ENCODE data around the gene POGZ.
"Not testable (repeated sequence)": the region's sequence is repeated elsewhere in the genome, so short reads cannot be mapped to it uniquely, and the experiment has no call there.

Gene POGZ

DNA sequence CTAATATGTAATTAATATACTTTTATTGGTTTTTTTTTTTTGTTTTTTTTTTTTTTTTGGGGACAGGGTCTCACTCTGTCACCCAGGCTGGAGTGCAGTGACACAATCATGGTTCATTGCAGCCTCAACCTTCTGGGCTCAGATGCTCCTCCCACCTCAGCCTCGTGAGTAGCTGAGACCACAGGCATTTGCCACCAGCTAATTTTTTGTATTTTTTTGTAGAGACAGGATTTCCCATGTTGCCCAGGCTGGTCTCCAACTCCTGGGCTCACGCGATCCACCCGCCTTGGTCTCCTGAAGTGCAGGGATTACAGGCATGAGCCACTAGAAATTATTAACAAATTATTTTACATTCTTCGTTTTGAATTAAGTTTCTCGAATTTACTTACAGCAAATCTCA is 16.8 kb upstream of the POGZ start:
- DNase-seq (ENCODE audit: low read depth in 4 of 4, low spot score in 1 of 4) = no peak

DNA sequence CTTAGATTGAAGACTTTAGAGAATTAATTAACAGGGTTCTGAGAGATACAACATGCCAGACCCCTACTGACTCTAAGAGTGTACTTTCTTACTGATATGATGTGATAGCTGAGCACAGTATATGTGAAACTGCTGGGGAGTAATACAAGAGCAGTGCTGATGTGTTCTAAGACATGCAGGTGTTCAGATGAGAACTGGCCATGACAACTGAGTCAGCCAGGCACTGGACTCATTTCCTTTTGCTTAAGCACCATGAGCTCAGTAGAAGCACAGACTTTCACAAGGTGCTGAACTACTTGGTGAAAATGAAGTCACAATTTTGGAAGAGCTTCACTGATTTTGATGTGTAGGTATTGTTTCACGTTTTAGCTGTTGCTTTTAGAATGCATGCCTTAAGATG is 15.9 kb upstream of the POGZ start:
- DNase-seq (ENCODE audit: low read depth in 4 of 4, low spot score in 1 of 4) = no peak

DNA sequence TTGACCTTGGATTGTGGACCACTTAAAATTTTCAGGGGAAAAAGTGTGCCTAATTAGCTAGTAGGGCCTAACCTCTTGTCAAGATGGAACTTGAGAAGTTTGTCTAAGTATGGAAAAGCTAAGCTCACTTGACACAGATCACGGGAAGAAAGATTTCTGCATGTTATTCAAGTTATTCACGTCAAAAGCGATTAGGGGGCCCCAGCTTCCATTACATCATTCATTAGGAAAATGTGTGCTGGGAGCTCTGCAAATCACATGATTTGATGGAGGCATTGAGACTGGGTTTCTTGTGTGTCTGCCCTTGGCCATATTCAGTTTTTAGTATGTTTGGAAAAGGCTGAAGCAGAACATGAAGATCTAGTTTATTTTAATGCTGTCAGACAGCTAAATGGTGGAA is 15.5 kb upstream of the POGZ start:
- no peak for DNase-seq (ENCODE audit: low read depth in 4 of 4, low spot score in 1 of 4)

DNA sequence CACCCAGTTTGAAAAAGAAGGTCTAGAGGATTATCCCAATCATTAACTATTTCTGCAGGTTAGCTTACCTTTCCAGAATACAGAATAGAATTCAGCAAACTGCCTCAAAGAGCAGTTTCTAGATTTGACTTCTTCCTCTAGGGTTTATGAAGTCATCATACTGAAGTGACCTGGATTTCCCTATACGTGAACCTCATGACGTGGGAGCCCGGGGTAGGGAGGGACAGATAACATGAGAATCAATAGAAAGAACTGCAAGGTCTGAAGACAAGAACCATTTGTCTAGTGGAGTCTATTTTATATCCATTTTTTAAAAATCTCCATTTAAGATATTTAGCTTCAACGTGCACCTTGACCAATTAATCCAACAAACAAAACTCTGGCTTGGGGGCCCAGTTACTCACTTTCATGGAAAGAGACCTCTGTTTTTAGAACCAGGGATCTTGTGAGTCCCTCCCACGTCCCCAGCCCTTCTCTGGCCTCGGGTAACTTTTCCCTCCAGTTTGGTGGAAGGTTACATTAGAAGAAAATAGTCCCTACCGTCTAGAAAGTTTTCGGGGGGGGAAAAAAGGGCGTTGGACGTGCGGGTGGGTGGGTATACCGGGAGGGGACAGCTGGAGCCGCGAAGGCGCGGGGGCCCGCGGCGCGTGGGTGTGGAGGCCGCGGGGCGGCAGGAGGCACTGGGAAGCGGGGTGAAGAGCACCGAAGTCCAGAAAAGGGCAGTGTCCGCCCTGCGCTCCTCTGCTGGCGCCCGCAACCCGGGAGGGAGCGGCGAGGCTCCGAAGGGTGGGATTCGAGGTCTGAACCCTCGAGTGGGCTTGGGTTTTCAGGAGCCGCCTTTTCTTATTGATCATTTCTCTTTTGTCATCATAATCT is 13.8 kb upstream of the POGZ start:
- no peak for DNase-seq (ENCODE audit: low read depth in 4 of 4, low spot score in 1 of 4)

DNA sequence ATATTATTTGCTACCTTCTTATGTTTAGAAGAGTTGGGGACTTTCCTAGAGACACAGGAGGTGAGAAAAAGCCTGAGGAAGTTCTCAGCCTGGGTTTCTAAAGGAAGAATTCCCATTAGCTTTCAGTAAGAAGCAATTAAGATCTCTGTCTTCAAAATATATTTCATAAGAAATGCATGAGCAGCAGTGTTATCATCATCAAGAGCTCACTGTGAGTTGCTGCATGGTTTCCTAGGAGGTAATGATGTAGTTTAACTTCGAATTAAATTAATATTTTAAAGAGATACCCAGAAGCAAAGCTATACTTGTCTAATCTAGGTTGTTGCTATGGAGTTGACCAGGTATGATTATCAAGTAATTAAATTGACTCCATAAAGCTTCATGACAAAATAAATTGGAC is 5.7 kb upstream of the POGZ start:
- no peak for DNase-seq (ENCODE audit: low read depth in 4 of 4, low spot score in 1 of 4)

DNA sequence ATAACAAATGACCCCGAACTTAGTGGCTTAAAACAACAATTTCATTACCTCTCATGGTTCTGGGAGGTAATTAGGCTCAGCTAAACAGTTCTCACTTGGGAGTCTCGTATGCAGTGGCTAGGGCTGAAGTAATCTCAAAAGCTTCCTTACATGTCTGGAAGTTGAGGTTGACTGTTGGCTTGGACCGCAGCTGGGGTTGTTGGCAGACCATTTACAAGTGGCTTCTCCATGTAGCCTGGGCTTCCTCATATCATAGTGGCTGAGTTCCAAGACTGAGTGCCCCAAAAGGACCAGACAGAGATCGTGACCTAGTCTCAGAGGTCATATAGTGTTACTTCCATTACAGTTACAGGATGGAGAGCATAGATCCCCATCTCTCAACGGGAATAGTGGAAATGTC is 2.4 kb upstream of the POGZ start:
- DNase-seq (ENCODE audit: low read depth in 4 of 4, low spot score in 1 of 4) = no peak

DNA sequence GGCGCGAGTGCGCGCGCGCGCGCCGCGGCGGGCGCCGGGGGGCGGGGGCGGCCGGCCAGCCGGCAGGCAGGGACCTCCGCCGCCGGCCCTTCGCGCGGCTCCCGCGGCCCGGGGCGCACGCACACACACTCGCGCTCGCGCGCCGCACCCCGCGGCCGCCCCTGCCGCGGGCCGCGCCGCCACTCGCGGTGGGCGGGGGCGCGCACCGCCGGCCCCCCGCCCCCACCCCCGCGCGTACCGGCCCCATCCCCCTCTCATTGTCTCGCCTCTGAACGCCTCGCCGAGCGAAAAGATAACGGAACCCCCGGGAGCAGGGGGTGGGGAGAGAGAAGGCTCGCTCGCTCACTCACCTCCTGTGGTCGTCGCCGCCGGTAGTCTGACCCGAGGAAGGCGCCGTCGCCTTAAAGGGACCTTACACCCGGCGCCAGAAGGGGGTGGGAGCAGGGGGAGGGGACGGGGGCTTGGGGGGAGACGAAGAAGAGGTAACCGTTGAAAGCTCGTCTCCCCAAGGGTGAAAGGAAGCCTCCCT is 428 bp downstream of the POGZ start:
- DNase-seq (ENCODE audit: low read depth in 4 of 4, low spot score in 1 of 4) = peak in 1 of 4 experiments; percentile 33

DNA sequence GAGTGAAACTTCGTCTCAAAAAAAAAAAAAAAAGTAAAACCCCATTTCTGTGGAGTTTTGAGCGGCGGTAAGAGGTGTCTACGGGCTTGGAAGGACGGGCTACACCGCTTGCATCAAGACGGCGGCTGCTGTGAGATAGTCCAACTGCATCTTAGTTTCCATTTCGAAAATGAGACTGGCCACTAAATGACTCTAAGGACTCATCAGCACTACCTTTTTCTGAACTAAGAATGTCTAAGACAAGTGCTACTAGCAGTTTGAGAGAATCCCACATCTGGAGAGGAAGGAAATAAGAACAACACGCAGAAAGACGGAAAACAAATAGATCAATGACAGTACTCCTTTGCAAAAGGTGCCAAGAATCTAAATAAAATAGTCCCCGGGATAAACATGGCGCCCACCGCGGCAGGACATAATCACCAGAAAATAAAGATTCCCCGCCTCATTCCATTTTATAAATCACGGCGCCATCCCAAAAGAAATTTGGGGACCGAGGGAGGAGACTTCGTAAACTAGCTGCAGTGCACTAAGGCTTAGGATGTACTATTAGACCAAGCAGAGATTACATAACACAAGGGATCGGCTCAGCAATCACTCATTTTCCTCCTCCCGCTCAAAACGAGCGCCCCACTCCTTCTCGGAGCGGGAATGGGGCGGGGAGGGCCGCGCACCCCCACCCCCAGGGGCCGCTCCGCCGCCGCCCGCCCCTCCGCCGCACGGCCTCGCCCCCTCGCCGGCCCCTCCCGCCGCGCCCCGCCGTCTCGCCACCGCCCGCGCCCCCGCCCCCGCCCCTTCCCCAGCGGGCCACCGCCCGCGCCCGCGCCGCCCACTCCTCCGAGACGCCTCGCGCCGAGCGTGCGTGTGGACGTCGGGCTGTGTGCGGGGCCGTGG is 1.1 kb downstream of the POGZ start:
- DNase-seq (ENCODE audit: low read depth in 4 of 4, low spot score in 1 of 4) = no peak

DNA sequence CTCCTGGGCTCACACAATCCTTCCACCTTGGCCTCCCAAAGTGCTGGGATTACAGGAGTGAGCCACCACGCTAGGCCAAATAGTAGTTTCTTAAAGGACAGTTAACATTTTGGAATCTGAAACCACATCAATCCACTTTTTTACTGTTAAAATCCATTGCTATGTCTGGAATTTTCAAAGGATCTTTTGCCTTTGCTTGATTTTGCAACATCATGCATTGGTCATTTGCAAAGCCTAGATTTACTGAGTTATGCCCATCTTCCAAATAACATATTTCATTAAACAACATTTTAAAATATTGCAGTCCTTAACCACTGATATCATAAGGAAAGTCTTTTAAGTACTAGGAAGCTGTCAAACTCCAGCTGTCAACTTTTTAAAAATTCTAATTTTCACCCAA is 3.3 kb downstream of the POGZ start:
- no peak for DNase-seq (ENCODE audit: low read depth in 4 of 4, low spot score in 1 of 4)

DNA sequence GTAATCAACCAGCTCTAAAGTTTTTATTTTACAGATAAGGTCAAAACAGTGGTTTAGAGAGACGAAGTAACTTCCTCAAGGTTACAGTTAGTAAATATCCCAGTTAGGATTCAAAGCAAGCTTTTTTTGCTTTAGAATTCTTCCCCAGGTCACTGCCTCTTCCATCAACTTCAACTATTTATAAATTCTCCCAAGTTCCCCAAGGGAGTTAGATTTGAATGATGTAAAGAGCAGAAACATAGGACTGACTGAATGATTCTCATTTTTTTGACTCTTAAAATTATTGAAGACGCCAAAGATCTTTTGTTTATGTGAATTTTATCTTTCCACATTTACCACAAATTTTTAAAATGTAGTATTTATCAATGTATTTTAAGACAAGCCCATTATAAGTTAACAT is 4.1 kb downstream of the POGZ start:
- DNase-seq (ENCODE audit: low read depth in 4 of 4, low spot score in 1 of 4) = no peak

DNA sequence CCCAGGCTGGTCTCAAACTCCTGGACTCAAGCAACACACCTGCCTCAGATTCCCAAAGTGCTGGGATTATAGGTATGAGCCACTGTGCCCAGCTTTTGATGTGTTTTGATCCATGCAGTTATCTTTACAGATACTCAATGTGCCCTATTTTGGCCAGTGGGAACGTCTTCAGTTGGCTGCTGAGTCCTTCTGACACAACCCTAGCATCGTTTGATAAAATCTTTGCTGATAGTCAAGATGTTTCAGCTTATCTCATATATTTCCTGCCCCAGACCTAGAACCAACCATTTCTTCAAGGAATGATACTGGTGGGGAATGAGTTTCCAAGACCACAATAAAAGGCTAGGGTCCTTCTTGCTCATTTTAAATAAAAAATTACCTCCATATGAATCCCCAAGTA is 11.6 kb downstream of the POGZ start:
- DNase-seq (ENCODE audit: low read depth in 4 of 4, low spot score in 1 of 4) = no peak

DNA sequence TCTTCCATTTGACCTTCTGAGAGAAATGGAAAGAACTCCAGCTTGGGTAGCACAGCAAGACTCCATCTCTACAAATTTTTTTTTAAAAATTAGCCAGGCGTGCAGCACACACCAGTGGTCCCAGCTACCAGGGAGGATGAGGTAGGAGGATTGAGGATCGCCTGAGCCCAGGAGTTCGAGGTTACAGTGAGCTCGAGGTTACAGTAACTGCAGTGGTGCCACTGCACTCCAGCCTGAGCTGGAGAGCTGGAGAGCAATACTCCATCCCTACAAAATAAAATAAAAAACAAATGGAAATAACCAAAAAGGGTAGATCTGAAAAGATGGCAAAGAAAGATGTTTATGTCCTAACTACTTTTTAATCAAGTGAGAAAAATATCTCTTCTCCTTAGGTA is 14.5 kb downstream of the POGZ start:
- DNase-seq (ENCODE audit: low read depth in 4 of 4, low spot score in 1 of 4) = no peak

DNA sequence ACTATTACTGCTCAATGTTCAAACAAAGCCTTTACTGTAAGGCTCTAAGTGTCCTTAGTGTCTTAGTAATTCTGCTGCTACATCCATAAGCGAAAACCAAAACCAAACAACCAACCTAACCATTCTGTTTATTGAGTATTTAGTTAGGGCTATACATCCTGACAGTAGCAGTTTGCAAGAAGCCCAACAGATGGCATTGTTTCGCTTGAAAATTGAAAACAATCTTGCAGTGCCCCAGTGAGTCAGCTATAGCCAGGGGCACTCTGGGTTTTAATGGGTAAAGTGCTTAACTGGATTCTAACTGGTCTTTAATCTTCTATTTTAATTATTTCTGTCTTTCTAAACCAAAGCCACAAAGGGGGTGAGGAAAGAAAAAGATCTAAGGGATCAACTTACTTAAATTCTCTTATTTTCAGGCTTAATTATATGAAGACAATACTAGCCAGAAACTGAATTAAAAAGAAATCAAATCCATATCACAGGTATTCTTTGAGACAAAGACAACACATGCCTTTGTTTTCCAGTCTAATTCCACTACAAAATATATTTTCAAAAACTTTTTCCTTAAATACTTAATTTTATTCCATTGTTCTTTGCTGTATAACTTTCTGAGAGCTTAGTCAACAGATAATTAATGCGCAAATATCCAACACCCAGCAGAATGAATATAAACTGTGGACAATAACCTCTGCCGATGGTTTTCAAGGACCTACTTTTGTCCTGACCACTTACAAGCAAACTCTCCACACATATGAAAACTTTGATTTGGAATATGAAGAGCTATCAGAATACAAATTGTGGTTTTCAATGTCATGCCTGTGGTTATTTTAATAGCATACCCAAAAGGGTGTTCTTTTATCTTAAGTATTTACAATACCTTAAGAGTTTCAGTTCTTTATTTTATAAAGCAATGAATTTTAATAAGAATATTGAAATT is 15.2 kb downstream of the POGZ start:
- peak in 3 of 4 experiments; percentile 31 to 48 (median 39) for DNase-seq (ENCODE audit: low read depth in 4 of 4, low spot score in 1 of 4)

DNA sequence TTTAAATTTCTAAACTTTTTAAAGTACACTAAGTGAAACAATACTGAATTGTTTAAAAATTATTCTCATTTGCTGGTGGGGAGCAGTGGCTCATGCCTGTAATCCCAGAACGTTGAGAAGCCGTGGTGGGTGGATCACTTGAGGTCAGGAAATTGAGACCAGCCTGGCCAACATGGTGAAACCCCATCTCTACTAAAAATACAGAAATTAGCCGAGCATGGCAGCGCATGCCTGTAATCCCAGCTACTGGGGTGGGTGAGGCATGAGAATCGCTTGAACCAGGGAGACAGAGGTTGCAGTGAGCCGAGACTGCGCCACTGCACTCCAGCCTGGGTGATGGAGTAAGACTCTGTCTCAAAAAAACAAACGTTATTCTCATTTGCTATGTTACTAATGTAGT is 21.9 kb downstream of the POGZ start:
- DNase-seq (ENCODE audit: low read depth in 4 of 4, low spot score in 1 of 4) = not testable (repeated sequence)

DNA sequence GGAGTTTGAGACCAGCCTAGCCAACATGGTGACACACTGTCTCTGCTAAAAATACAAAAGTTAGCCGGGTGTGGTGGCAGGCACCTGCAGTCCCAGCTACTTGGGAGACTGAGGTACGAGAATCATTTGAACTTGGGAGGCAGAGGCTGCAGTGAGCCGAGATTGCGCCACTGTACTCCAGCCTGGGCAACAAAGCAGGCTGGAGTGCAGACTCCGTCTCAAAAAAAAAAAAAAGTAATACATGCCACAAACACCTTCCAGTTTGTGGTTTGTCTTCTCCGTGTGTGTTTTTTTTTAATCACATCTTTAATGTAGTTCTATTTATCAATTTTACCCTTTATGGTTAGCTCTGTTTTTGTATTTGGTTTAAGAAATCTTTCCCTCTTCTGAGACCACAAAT is 22.3 kb downstream of the POGZ start:
- no peak for DNase-seq (ENCODE audit: low read depth in 4 of 4, low spot score in 1 of 4)

DNA sequence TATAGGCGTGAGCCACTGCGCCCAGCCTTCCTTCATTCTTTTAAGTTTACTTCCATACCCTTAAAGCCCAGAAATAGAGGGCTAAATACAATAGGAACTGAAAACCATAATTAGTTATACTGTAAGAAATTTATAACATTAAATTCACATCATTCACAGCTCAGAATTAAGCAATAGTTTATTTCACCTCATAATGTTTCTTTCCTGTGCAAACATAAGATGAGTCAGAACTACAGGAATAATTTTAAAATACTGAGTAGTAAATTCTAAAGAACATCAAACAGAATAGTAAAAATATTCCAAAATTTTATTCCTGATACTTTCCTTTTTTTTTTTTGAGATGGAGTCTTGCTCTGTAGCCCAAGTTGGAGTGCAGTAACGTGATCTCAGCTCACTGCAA is 24.1 kb downstream of the POGZ start:
- DNase-seq (ENCODE audit: low read depth in 4 of 4, low spot score in 1 of 4) = no peak

DNA sequence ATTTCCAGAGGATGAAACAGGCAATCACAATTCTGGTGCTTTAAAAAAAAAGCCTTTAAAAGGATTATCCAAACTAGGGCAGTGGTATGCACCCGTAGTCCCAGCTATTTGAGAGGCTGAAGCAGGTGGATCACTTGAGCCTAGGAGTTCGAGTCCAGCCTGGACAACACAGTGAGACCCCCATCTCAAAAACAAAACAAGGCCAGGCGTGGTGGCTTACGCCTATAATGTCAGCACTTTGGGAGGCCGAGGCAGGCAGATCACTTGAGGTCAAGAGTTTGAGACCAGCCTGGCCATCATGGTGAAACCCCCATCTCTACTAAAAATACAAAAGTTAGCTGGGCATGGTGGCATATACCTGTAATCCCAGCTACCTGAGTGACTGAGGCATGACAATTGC is 25.5 kb downstream of the POGZ start:
- DNase-seq (ENCODE audit: low read depth in 4 of 4, low spot score in 1 of 4) = not testable (repeated sequence)

DNA sequence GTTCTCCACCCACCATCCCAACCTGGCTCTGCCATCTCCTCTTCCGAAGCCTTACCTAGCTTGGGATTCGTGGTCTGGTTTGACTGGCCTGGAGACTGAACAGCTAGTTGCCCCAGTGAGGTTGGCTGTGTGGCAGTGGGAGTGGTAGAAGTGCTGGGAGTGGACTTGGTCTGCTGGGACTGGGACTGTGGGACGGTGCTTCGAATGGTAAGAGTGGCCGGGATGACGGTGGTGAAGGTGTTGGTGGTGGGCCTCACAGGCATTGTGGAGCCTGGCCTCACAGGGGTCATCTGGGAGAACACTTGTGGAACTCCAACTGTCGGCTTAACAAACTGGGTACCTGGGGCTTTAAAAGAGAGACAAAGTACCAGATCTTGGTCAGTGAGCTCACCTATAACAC is 31.2 kb downstream of the POGZ start:
- no peak for DNase-seq (ENCODE audit: low read depth in 4 of 4, low spot score in 1 of 4)

DNA sequence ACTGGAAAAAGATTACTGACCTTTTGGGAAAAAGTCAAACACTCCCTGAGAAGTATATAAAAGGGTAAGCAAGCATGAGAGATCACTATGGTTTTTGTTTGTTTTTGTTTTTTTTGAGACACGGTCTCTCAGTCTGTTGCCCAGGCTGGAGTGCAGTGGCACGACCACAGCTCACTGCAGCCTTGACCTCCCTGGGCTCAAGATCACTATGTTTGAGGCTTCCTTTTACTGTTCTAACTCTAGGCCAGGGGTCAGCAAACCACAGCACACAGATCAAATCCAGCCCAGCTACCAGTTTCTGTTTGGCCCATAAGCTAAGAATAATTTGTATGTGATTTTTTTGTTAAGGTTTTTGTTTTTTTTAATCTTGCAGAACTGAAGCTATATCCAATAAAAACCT is 34.2 kb downstream of the POGZ start:
- no peak for DNase-seq (ENCODE audit: low read depth in 4 of 4, low spot score in 1 of 4)

DNA sequence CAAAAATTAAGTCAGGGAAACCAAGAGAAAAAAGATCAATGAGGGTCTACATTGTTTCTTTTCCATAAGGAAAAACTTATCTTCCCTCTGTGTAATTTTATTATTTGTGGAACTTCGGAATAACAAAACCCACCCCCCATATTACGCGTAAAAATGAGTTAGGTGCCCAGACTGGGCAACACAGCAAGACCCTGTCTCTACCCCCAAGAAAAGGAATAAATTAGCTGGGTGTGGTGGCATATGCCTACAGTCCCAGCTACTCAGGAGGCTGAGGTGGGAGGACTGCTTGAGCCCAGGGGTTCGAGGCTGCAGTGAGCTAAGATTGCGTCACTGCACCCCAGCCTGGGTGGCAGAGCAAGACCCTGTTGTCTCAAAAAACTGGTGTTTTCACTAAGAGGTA is 39.5 kb downstream of the POGZ start:
- no peak for DNase-seq (ENCODE audit: low read depth in 4 of 4, low spot score in 1 of 4)

DNA sequence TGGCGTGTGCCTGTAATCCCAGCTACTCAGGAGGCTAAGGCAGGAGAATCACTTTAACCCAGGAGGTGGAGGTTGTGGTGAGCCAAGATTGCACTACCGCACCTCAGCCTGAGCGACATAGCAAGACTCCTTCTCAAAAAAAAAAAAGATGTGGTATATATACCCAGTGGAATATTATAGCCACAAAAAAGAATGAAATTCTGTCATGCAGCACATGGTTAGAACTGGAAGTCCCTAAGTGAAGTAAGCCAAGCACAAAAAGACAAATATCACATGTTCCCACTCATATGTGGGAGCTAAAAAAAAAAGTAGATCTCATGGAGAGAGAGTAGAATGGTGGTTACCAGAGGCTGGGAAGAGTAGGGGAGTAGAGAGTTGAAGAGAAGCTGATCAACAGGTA is 41.2 kb downstream of the POGZ start:
- DNase-seq (ENCODE audit: low read depth in 4 of 4, low spot score in 1 of 4) = no peak
